Activated CD4-positive, alpha-beta T cell treated with anti-CD3 and anti-CD28 coated beads for 36 hours (primary cell): ENCODE results near the gene ITPRID1. TPM values are rescaled to one million over a fixed set of nuclear protein-coding genes. Genes with fewer than 3 reads are reported as not detected.

Source experiments
- ATAC-seq: fragments of 200-7000 bp; cut with Tn5 transposase; one replicate; pipeline ENCODE4 v1.10.0; 2021; ENCODE audit warnings: mild to moderate bottlenecking, moderate library complexity
- CTCF ChIA-PET: fragments of 350-600 bp; sonication (Branson Sonifier 250); formaldehyde crosslinking; loops from one replicate; lab custom pipeline; 2021; ENCODE audit warnings: antibody characterized with exemption; lab: Charles Lee
- POLR2A ChIA-PET: fragments of 350-600 bp; sonication (Branson Sonifier 250); formaldehyde crosslinking; loops from one replicate; lab custom pipeline; 2021; ENCODE audit warnings: antibody characterized with exemption, inconsistent platforms; lab: Charles Lee
- DNase-seq: peaks from one replicate; pipeline ENCODE4 v3.0.0-alpha.2; 2020
- H3K27ac Mint-ChIP-seq: one replicate; pipeline ENCODE4 v1.8.0; 2021; ENCODE audit warnings: mixed read lengths
- H3K27me3 Mint-ChIP-seq: one replicate; pipeline ENCODE4 v1.8.0; 2021; ENCODE audit warnings: mixed read lengths
- H3K36me3 Mint-ChIP-seq: one replicate; pipeline ENCODE4 v1.8.0; 2021; ENCODE audit warnings: low read depth, mixed read lengths
- H3K4me1 Mint-ChIP-seq: one replicate; pipeline ENCODE4 v1.8.0; 2021; ENCODE audit warnings: mixed read lengths
- H3K4me3 Mint-ChIP-seq: one replicate; pipeline ENCODE4 v1.8.0; 2021; ENCODE audit warnings: mild to moderate bottlenecking, moderate library complexity, mixed read lengths
- H3K9me3 Mint-ChIP-seq: one replicate; pipeline ENCODE4 v1.8.0; 2021; ENCODE audit warnings: low read depth, mixed read lengths
- intact Hi-C, 2 experiments: fragments of 100-400 bp; cut with DNase I in 1 of 2; cut with micrococcal nuclease in 1 of 2; formaldehyde crosslinking; loops; one replicate each; pipeline versions ENCODE4 v1.14.2 to v1.15.1; 2022 to 2024; cut with DNase I, micrococcal nuclease
- total RNA-seq, 2 experiments: library from RNA; stranded (reverse); gene quantifications; one replicate each; pipeline ENCODE4 v1.2.3, GENCODE V29; 2021

ITPRID1 gene
- total RNA-seq, 2 experiments from 2014 or later: not detected

GRCh38 chr7:31487476-31487875 lies 26.4 kb upstream of the ITPRID1 start:
- POLR2A ChIA-PET: no interaction called here
- intact Hi-C loops: loop anchor here (5.0 to 10.0 kb wide), 3 partner anchors 45 to 503 kb away; no protein-coding TSS in a partner anchor
- ATAC-seq: no peak

DNA sequence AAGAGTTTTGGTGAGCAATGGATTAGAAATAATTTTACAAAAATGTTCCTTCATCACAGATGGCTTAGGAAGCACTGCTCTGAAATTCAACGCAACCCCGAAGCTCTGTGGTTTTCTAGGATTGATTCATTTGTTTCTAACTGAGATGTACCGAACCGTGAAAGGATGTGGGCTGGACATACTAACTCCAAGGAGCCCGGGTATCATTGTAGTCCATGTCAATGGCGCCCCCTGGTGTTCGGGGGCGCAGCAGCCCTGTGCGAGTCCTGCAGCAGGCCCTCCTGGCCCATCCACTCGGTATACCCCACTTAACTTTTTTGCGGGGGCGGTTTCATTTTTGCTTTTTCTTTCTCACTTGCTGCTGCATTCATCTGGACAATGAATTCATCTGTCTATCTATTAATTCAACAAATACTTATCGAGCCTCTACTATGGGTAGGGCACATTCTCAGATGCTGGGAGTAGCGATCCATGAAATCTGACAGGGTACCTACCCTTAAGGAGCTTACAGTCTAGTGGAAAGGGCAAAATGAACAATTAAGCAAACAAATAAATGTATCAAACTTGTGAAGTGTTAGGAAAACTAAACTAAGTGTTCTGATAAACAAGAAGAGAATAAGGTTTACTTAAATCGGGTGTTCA lies 25.2 kb upstream of the ITPRID1 start:
- Mint-ChIP-seq H3K9me3 (no peaks in the 10 kb centered on the region), H3K4me1 (no peaks in the 10 kb centered on the region), H3K27me3 (no peaks in the 10 kb centered on the region), H3K4me3 (no peak overlapping the region), H3K36me3 (no peaks in the 10 kb centered on the region), H3K27ac (no peak overlapping the region)
- CTCF ChIA-PET: interaction anchor here (0.6 to 3.1 kb wide), 5 partner anchors 9 to 355 kb away, joined by 3 to 13 read pairs (median 4); no protein-coding TSS in a partner anchor
- intact Hi-C loops: loop anchor here (1.0 to 10.0 kb wide), 5 partner anchors 45 to 504 kb away; no protein-coding TSS in a partner anchor
- ATAC-seq (peak; percentile 68), DNase-seq (peak; percentile 72)
- POLR2A ChIA-PET: no interaction called here

More at GRCh38 chr7:31487476-31487875, 26.4 kb upstream of the ITPRID1 start:
- Mint-ChIP-seq H3K27ac (no peak overlapping the region), H3K27me3 (no peaks in the 10 kb centered on the region), H3K9me3 (no peaks in the 10 kb centered on the region), H3K4me3 (no peak overlapping the region), H3K36me3 (no peaks in the 10 kb centered on the region), H3K4me1 (no peaks in the 10 kb centered on the region)
- DNase-seq: no peak
- CTCF ChIA-PET: interaction anchor here (0.7 to 3.1 kb wide), 3 partner anchors 11 to 356 kb away, joined by 3 to 13 read pairs (median 4); no protein-coding TSS in a partner anchor

DNA sequence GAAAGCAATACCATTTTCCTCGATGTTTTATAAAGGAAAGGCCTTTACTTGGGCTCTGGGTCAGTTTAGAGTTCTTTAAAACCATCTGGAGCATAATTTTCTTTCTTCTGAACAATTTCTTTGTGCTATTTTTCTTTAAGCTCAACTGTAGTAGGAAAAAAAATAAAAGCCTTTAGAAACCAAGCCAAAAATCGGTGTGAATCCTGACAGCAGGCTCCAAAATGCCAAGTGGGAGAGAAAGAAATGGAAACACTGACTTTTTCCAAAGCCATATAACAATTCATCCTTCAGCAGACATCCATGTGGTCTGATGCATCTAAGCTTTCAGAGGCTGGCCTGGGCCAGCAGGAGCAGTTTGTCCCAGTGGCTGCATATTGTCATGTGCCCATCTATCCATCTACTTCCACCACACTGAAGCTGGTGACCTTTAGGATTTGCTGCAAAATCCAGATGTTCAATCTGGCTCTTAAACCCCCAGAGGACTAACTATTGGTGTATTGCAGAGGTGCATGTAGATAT lies 23.0 kb upstream of the ITPRID1 start:
- Mint-ChIP-seq H3K36me3 (no peaks in the 10 kb centered on the region), H3K4me3 (no peak overlapping the region), H3K9me3 (no peaks in the 10 kb centered on the region), H3K4me1 (no peaks in the 10 kb centered on the region), H3K27me3 (no peaks in the 10 kb centered on the region), H3K27ac (no peak overlapping the region)
- intact Hi-C loops: no loop called here
- POLR2A ChIA-PET: no interaction called here
- DNase-seq (no peak), ATAC-seq (no peak)
- CTCF ChIA-PET: no interaction called here

DNA sequence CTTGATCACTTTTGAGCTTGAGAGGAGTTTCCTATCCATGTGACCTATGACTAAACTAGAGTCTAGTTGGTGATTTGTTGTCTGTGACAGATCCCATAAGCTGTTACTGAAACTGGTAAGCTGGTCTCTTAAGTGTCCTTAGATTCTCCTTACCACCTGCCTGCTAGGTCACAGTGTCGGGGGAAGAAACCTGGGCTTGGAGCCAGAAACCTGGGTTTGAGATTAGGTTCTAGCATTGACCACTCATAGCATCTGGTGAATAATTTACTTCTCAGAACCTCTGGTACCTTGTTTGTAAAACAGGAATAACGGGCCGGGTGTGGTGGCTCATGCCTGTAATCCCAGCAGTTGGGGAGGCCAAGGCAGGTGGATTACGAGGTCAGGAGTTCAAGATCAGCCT lies 21.8 kb upstream of the ITPRID1 start:
- H3K4me3 Mint-ChIP-seq: no peak overlapping the region
- no peaks in the 10 kb centered on the region for H3K4me1 Mint-ChIP-seq
- H3K9me3 Mint-ChIP-seq: no peaks in the 10 kb centered on the region
- ATAC-seq: no peak
- intact Hi-C loops: no loop called here
- CTCF ChIA-PET: interaction anchor here (1.0 kb wide), 1 partner anchor 369 kb away, joined by 3 read pairs; no protein-coding TSS in a partner anchor
- POLR2A ChIA-PET: no interaction called here
- H3K27ac Mint-ChIP-seq: no peak overlapping the region
- no peaks in the 10 kb centered on the region for H3K27me3 Mint-ChIP-seq
- H3K36me3 Mint-ChIP-seq: no peaks in the 10 kb centered on the region
- no peak for DNase-seq

- no peak for DNase-seq
- Mint-ChIP-seq H3K4me1 (no peaks in the 10 kb centered on the region), H3K4me3 (no peak overlapping the region), H3K27me3 (no peaks in the 10 kb centered on the region), H3K36me3 (no peaks in the 10 kb centered on the region), H3K27ac (no peak overlapping the region), H3K9me3 (no peaks in the 10 kb centered on the region)
- CTCF ChIA-PET: interaction anchor here (1.4 kb wide), 1 partner anchor 359 kb away, joined by 3 read pairs; no protein-coding TSS in a partner anchor
- no peak for ATAC-seq
- POLR2A ChIA-PET: no interaction called here
- intact Hi-C loops: no loop called here
Observed at GRCh38 chr7:31493714-31494181, 20.1 kb upstream of the ITPRID1 start.

DNA sequence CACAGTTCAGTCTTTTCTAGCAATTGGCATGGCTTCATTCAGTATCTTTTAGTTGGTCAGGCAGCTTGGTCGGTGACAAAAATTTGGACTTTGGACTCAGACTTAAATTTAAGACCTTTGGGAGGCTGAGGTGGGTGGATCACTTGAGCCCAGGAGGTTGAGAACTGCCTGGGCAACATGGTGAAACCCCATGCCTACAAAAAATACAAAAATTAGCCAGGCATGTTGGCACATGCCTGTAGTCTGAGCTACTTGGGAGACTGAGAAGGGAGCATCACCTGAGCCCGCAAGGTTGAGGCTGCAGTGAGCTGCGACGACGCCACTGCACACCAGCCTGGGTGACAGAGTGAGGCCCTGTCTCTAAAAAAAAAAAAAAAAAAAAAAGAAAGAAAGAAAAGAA lies 19.5 kb upstream of the ITPRID1 start:
- ChIA-PET CTCF (interaction anchor here (1.1 to 1.4 kb wide), 2 partner anchors 51 to 360 kb away, joined by 3 read pairs; no protein-coding TSS in a partner anchor), POLR2A (no interaction called here)
- Mint-ChIP-seq H3K9me3 (no peaks in the 10 kb centered on the region), H3K27ac (no peak overlapping the region), H3K27me3 (no peaks in the 10 kb centered on the region), H3K36me3 (no peaks in the 10 kb centered on the region), H3K4me1 (no peaks in the 10 kb centered on the region), H3K4me3 (no peak overlapping the region)
- intact Hi-C loops: no loop called here
- no peak for ATAC-seq
- no peak for DNase-seq

GRCh38 chr7:31495653-31496052 lies 18.2 kb upstream of the ITPRID1 start:
- Mint-ChIP-seq H3K27me3 (no peaks in the 10 kb centered on the region), H3K36me3 (no peaks in the 10 kb centered on the region), H3K4me1 (no peaks in the 10 kb centered on the region), H3K9me3 (no peaks in the 10 kb centered on the region), H3K27ac (no peak overlapping the region), H3K4me3 (no peak overlapping the region)
- POLR2A ChIA-PET: no interaction called here
- intact Hi-C loops: no loop called here
- CTCF ChIA-PET: no interaction called here
- DNase-seq (no peak), ATAC-seq (no peak)

DNA sequence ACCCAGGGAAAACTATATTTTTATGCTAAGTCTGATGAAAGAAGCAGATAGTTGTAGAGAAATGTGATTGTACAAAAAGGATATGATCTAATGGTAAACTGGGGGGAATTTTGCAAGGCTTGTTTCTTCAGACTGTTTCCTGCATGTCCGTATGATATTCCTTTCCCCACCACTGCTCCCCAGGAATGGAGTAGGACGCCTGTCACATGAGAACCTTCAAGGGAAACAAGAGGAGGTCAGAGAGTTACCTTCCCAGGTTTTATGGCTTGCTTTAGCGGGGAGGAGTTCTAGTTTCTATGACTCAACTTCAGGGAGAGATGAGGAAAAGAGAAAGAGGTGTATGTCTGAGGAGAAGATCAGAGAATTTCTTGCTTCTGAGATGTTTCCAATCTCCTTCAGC lies 16.4 kb upstream of the ITPRID1 start:
- H3K27me3 Mint-ChIP-seq: no peaks in the 10 kb centered on the region
- no peaks in the 10 kb centered on the region for H3K9me3 Mint-ChIP-seq
- H3K4me3 Mint-ChIP-seq: no peak overlapping the region
- no peaks in the 10 kb centered on the region for H3K36me3 Mint-ChIP-seq
- CTCF ChIA-PET: interaction anchor here (0.6 kb wide), 1 partner anchor 13 kb away, joined by 3 read pairs; no protein-coding TSS in a partner anchor
- no peak for ATAC-seq
- intact Hi-C loops: no loop called here
- no peak overlapping the region for H3K27ac Mint-ChIP-seq
- no peaks in the 10 kb centered on the region for H3K4me1 Mint-ChIP-seq
- POLR2A ChIA-PET: no interaction called here
- no peak for DNase-seq

DNA sequence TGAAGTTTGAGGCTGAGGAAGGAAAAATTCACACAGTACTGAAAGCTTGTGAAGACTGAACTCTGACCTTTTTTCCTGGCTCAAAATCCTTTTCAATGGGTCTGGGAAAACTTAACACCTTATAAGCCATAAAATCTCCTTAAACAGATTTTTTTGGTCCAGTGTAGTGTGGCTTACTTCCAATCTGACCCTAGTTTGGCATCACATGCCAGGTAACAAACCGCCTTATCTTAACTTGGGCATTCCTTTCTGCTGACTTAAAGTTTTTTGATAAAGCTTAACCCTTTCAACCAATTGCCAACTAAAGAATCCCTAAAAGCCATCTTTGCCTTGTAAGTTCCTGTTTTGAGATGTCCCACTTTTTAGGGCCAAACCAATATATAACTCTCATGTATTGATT lies 13.2 kb upstream of the ITPRID1 start:
- POLR2A ChIA-PET: no interaction called here
- intact Hi-C loops: no loop called here
- H3K27ac Mint-ChIP-seq: no peak overlapping the region

GRCh38 chr7:31508823-31509222 lies 5.1 kb upstream of the ITPRID1 start:
- Mint-ChIP-seq H3K27me3 (no peaks in the 10 kb centered on the region), H3K4me1 (no peaks in the 10 kb centered on the region), H3K4me3 (no peak overlapping the region), H3K36me3 (no peaks in the 10 kb centered on the region), H3K9me3 (peaks cover 16% of the 10 kb centered on the region), H3K27ac (no peak overlapping the region)
- DNase-seq (no peak), ATAC-seq (no peak)
- ChIA-PET POLR2A (no interaction called here), CTCF (no interaction called here)
- intact Hi-C loops: no loop called here

More for the DNA sequence above, 13.2 kb upstream of the ITPRID1 start:
- no peaks in the 10 kb centered on the region for H3K36me3 Mint-ChIP-seq
- H3K27me3 Mint-ChIP-seq: no peaks in the 10 kb centered on the region
- H3K4me3 Mint-ChIP-seq: no peak overlapping the region
- H3K4me1 Mint-ChIP-seq: no peaks in the 10 kb centered on the region
- ATAC-seq (no peak), DNase-seq (no peak)
- CTCF ChIA-PET: no interaction called here
- H3K9me3 Mint-ChIP-seq: no peaks in the 10 kb centered on the region

DNA sequence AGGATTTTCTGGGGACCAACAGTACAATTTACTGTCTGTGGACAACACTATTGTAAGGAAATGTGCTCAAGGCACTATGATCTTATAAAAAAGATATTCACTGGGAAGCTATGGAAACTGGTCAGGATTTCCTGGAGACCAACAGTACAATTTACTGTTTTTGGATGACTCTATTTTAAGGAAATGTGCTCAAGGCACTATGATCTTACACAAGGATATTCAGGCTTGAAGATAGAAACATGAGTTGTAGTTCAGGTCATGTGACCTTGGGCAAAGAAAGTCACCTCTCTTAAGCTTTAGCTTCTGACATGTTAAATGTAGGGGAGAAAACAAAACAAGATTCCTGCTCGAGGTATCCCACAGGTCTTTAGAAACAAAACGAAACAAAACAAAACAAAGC lies 1.7 kb upstream of the ITPRID1 start:
- H3K27ac Mint-ChIP-seq: no peak overlapping the region
- CTCF ChIA-PET: no interaction called here
- no peak for ATAC-seq

More for the DNA sequence above, 1.7 kb upstream of the ITPRID1 start:
- intact Hi-C loops: no loop called here
- H3K4me3 Mint-ChIP-seq: no peak overlapping the region
- POLR2A ChIA-PET: no interaction called here
- peaks cover 13% of the 10 kb centered on the region for H3K9me3 Mint-ChIP-seq
- no peaks in the 10 kb centered on the region for H3K27me3 Mint-ChIP-seq
- no peaks in the 10 kb centered on the region for H3K4me1 Mint-ChIP-seq
- no peaks in the 10 kb centered on the region for H3K36me3 Mint-ChIP-seq
- no peak for DNase-seq
